Muscle layer of colon (tissue), 2 donors: ENCODE data around the gene ITPR3.

Experiments
- H3K27ac ChIP-seq: one replicate; pipeline ENCODE4 v1.7.0; 2013; ENCODE audit warnings: low read depth, mild to moderate bottlenecking, low read length, moderate library complexity
- H3K27me3 ChIP-seq, 2 donors: one replicate each; pipeline ENCODE4 v1.7.0; 2013; ENCODE audit warnings: low read length in 2 of 2, mild to moderate bottlenecking in 2 of 2; ENCODE audit not compliant: insufficient read depth in 2 of 2, control insufficient read depth in 1 of 2
- H3K36me3 ChIP-seq: one replicate; pipeline ENCODE4 v1.7.0; 2013; ENCODE audit warnings: mild to moderate bottlenecking, low read length; ENCODE audit not compliant: insufficient read depth
- H3K4me1 ChIP-seq: one replicate; pipeline ENCODE4 v1.7.0; 2013; ENCODE audit warnings: mild to moderate bottlenecking, low read length; ENCODE audit not compliant: insufficient read depth
- H3K4me3 ChIP-seq, 2 donors: one replicate each; pipeline ENCODE4 v1.7.0; 2013; ENCODE audit warnings: low read length in 2 of 2, low read depth in 1 of 2, mild to moderate bottlenecking in 1 of 2, moderate library complexity in 1 of 2
- H3K9ac ChIP-seq: one replicate; pipeline ENCODE4 v1.7.0; 2013; ENCODE audit warnings: low read length
- H3K9me3 ChIP-seq: one replicate; pipeline ENCODE4 v1.7.0; 2013; ENCODE audit warnings: mild to moderate bottlenecking, low read length
- donor health status: abdominal sarcoma.
- donor health status: Adenocarcinoma of cecum.

The ITPR3 gene

DNA sequence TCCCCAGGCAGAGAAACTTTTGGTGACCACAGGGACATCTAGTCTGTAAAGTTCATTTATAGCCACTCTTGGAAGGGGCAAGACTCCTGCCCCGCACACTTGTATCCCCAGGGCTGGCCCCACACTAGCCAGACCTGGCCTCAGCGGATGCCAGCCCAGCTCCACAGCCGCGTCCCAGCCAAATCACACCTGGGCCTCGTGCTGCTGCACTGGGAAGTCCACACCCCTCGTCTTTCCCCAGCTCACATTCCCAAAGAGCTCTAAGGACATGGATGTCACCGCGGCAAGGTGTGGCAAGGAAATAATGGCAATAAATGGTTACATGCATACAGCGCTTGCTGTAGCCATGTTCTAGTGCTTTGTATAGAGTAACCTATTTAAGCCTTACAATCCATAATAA, 117.0 kb downstream of the ITPR3 start:
- Histone ChIP-seq H3K9me3 (no peaks in the 10 kb centered on the region), H3K27me3 (no peaks in the 10 kb centered on the region), H3K4me1 (no peaks in the 10 kb centered on the region), H3K9ac (no peak overlapping the region), H3K27ac (no peak overlapping the region), H3K4me3 (no peak overlapping the region), H3K36me3 (no peaks in the 10 kb centered on the region)

- Histone ChIP-seq H3K4me3 (no peak overlapping the region), H3K4me1 (no peaks in the 10 kb centered on the region), H3K27ac (no peak overlapping the region), H3K36me3 (no peaks in the 10 kb centered on the region), H3K9me3 (no peaks in the 10 kb centered on the region), H3K9ac (no peak overlapping the region), H3K27me3 (no peaks in the 10 kb centered on the region)
Observed at GRCh38 chr6:33738879-33739278, 117.8 kb downstream of the ITPR3 start.

GRCh38 chr6:33739571-33739970, 118.4 kb downstream of the ITPR3 start:
- Histone ChIP-seq H3K9me3 (no peaks in the 10 kb centered on the region), H3K4me1 (peaks cover 2% of the 10 kb centered on the region), H3K27ac (no peak overlapping the region), H3K4me3 (no peak overlapping the region), H3K9ac (no peak overlapping the region), H3K36me3 (no peaks in the 10 kb centered on the region), H3K27me3 (no peaks in the 10 kb centered on the region)

GRCh38 chr6:33740204-33740608, 119.1 kb downstream of the ITPR3 start:
- Histone ChIP-seq H3K4me1 (peaks cover 8% of the 10 kb centered on the region), H3K27me3 (no peaks in the 10 kb centered on the region), H3K9ac (no peak overlapping the region), H3K27ac (no peak overlapping the region), H3K36me3 (no peaks in the 10 kb centered on the region), H3K9me3 (no peaks in the 10 kb centered on the region), H3K4me3 (no peak overlapping the region)

DNA sequence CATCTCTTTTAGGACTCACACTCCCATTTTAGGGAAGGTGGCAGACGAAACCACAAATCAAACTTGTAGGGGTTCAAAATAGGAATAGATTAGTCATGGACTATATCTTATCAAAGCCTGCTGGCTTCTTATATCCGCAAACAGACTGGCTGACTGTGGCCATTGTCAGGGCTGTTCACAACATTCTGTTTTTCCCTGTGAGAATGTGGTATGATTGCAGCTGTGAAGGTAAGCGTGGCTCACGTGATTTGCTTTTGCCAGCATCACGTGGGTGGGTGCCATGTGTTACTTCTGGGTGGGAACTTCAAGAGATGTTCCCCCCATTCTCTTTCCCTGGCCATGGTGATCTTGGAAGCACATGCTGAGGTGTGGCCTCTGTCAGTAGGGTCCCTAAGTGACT, 119.7 kb downstream of the ITPR3 start:
- H3K4me1 ChIP-seq, result peaks cover 13% of the 10 kb centered on the region
- no peak overlapping the region for H3K4me3 ChIP-seq
- H3K9me3 ChIP-seq, result no peaks in the 10 kb centered on the region
- H3K9ac ChIP-seq, result no peak overlapping the region
- no peak overlapping the region for H3K27ac ChIP-seq
- H3K36me3 ChIP-seq, result no peaks in the 10 kb centered on the region
- H3K27me3 ChIP-seq, result no peaks in the 10 kb centered on the region

GRCh38 chr6:33742092-33742491, 121.0 kb downstream of the ITPR3 start:
- no peak overlapping the region for H3K9ac ChIP-seq
- H3K27ac ChIP-seq, result no peak overlapping the region
- H3K9me3 ChIP-seq, result no peaks in the 10 kb centered on the region
- no peaks in the 10 kb centered on the region for H3K27me3 ChIP-seq
- peaks cover 17% of the 10 kb centered on the region for H3K4me1 ChIP-seq
- H3K4me3 ChIP-seq, result no peak overlapping the region
- H3K36me3 ChIP-seq, result no peaks in the 10 kb centered on the region

GRCh38 chr6:33742837-33743236, 121.7 kb downstream of the ITPR3 start:
- Histone ChIP-seq H3K27me3 (no peaks in the 10 kb centered on the region), H3K9ac (no peak overlapping the region), H3K4me1 (peaks cover 17% of the 10 kb centered on the region), H3K4me3 (no peak overlapping the region), H3K27ac (no peak overlapping the region), H3K36me3 (no peaks in the 10 kb centered on the region), H3K9me3 (no peaks in the 10 kb centered on the region)

DNA sequence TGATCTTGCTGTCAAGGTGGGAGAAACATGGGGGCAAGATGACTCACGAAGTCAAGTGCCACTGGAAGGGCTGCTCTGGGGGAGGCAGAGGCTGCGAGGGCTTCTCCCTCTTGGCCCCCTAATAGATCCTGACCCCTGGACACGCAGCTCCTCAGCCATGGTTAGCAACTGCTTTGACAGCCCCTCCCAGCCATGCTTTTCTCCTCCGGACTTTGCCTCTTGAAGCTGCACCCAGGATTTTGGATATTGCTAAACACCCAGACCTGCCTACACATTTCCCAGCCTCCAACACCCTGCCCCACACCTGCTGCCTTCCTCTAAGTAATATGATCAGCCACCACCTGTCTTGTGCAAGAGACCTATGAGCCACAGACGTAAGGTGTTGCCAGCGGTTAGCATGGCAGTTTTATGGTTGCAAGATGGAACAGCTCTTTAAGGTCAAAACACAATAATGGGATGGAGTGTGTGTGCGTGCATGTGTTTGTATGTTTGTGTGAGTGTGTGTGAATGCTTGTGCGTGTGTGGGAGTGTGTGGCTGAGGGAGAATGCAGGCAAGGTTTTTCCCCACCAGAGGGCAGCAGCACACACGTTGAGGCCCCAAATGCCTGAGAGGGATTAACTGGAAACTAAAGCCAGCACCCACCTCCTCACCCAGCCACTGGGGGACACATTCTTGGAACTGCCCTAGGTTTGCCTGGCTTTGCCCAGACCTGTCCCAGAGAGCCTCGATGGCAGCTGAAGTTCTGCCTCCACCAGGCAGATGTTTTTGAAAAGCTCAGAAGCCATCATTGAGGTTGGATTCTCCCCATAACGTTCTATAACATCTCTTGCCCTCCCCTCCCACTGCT, 123.1 kb downstream of the ITPR3 start:
- Histone ChIP-seq H3K4me1 (peaks cover 17% of the 10 kb centered on the region), H3K4me3 (no peak overlapping the region), H3K27ac (peak overlapping the region; percentile 59)

GRCh38 chr6:33744895-33745546, 123.9 kb downstream of the ITPR3 start:
- Histone ChIP-seq H3K27me3 (no peaks in the 10 kb centered on the region), H3K9ac (no peak overlapping the region), H3K9me3 (no peaks in the 10 kb centered on the region), H3K4me3 (no peak overlapping the region), H3K36me3 (no peaks in the 10 kb centered on the region), H3K27ac (peak overlapping the region; percentile 84), H3K4me1 (peaks cover 17% of the 10 kb centered on the region)

More for the DNA sequence above, 123.1 kb downstream of the ITPR3 start:
- Histone ChIP-seq H3K27me3 (no peaks in the 10 kb centered on the region), H3K36me3 (no peaks in the 10 kb centered on the region), H3K9ac (no peak overlapping the region), H3K9me3 (no peaks in the 10 kb centered on the region)

- Histone ChIP-seq H3K4me1 (peaks cover 17% of the 10 kb centered on the region), H3K9me3 (no peaks in the 10 kb centered on the region), H3K27ac (peak overlapping the region; percentile 84), H3K27me3 (no peaks in the 10 kb centered on the region), H3K9ac (no peak overlapping the region), H3K4me3 (no peak overlapping the region), H3K36me3 (no peaks in the 10 kb centered on the region)
Observed at GRCh38 chr6:33745548-33745947, 124.4 kb downstream of the ITPR3 start.
